SW 1271 (cell line): Measurements from ENCODE around the gene USP2.

Experiments
- DNase-seq, 2 experiments: peaks; one replicate each; lab custom pipeline; 2025; lab: John Stamatoyannopoulos, UW

USP2 gene

GRCh38 chr11:119376197-119376847, 5.2 kb downstream of the USP2 start:
- DNase-seq = no peak

- no peak for DNase-seq
Observed at GRCh38 chr11:119375337-119376196, 5.9 kb downstream of the USP2 start.

- DNase-seq = no peak
Observed at GRCh38 chr11:119374632-119375336, 6.7 kb downstream of the USP2 start.

GRCh38 chr11:119373921-119374631, 7.4 kb downstream of the USP2 start:
- peak; percentile 20 to 74 for DNase-seq

GRCh38 chr11:119373059-119373920, 8.2 kb downstream of the USP2 start:
- DNase-seq = no peak

GRCh38 chr11:119372260-119373058, 9.0 kb downstream of the USP2 start:
- DNase-seq = no peak

GRCh38 chr11:119371778-119372182, 9.7 kb downstream of the USP2 start:
- DNase-seq = no peak

GRCh38 chr11:119371067-119371601, 10.4 kb downstream of the USP2 start:
- DNase-seq = no peak

GRCh38 chr11:119370486-119371046, 10.9 kb downstream of the USP2 start:
- DNase-seq = no peak

GRCh38 chr11:119369132-119369925, 12.2 kb downstream of the USP2 start:
- DNase-seq = no peak

GRCh38 chr11:119368121-119369034, 13.1 kb downstream of the USP2 start:
- no peak for DNase-seq

- no peak for DNase-seq
Observed at GRCh38 chr11:119367661-119368120, 13.8 kb downstream of the USP2 start.

- no peak for DNase-seq
Observed at GRCh38 chr11:119366690-119367620, 14.5 kb downstream of the USP2 start.

- no peak for DNase-seq
Observed at GRCh38 chr11:119365071-119365591, 16.4 kb downstream of the USP2 start.

GRCh38 chr11:119363851-119364590, 17.5 kb downstream of the USP2 start:
- DNase-seq = peak in 1 of 2 experiments; percentile 12
